H9 (cell line): ENCODE results near the gene R3HDM2. TPM values are rescaled to one million over a fixed set of nuclear protein-coding genes. Genes with fewer than 3 reads are reported as not detected.

ENCODE experiments used
- DNase-seq: peaks from one replicate; pipeline ENCODE4 v3.0.0-alpha.2; 2017
- H2AFZ ChIP-seq: one replicate; pipeline ENCODE4 v1.6.1; 2013; ENCODE audit warnings: mild to moderate bottlenecking, low read length, control low read depth, moderate library complexity
- H2AK5ac ChIP-seq: 2 replicates; pipeline ENCODE4 v1.6.1; 2013; ENCODE audit warnings: low read length, control low read depth, mixed read lengths; ENCODE audit not compliant: insufficient read length
- H2BK120ac ChIP-seq: one replicate; pipeline ENCODE4 v1.6.1; 2013; ENCODE audit warnings: low read depth, mild to moderate bottlenecking, low read length, control low read depth, inconsistent platforms; ENCODE audit not compliant: poor library complexity, severe bottlenecking
- H2BK12ac ChIP-seq: 2 replicates; pipeline ENCODE4 v1.6.1; 2013; ENCODE audit warnings: low read length, control low read depth, mixed read lengths, low read depth; ENCODE audit not compliant: insufficient read length
- H2BK15ac ChIP-seq: 2 replicates; pipeline ENCODE4 v1.6.1; 2013; ENCODE audit warnings: low read depth, low read length, control low read depth
- H2BK20ac ChIP-seq: one replicate; pipeline ENCODE4 v1.6.1; 2013; ENCODE audit warnings: low read depth, mild to moderate bottlenecking, low read length, control low read depth, inconsistent platforms; ENCODE audit not compliant: poor library complexity, severe bottlenecking
- H2BK5ac ChIP-seq: 2 replicates; pipeline ENCODE4 v1.6.1; 2013; ENCODE audit warnings: low read length, control low read depth, mixed read lengths; ENCODE audit not compliant: insufficient read length
- H3K14ac ChIP-seq: 2 replicates; pipeline ENCODE4 v1.6.1; 2013; ENCODE audit warnings: low read length, control low read depth; ENCODE audit not compliant: insufficient read depth
- H3K18ac ChIP-seq: 2 replicates; pipeline ENCODE4 v1.6.1; 2013; ENCODE audit warnings: low read depth, mild to moderate bottlenecking, mixed read lengths, low read length, control low read depth; ENCODE audit not compliant: insufficient read length
- H3K23ac ChIP-seq: 2 replicates; pipeline ENCODE4 v1.6.1; 2013; ENCODE audit warnings: low read length, control low read depth, mixed read lengths, low read depth; ENCODE audit not compliant: insufficient read length
- H3K23me2 ChIP-seq: 2 replicates; pipeline ENCODE4 v1.6.1; 2013; ENCODE audit warnings: low read depth, mild to moderate bottlenecking, mixed read lengths, low read length, control low read depth; ENCODE audit not compliant: insufficient read length, poor library complexity, severe bottlenecking
- H3K27ac ChIP-seq: 2 replicates; pipeline ENCODE4 v1.5.1; 2013; ENCODE audit warnings: low read length, control low read depth, mixed read lengths, low read depth; ENCODE audit not compliant: insufficient read length
- H3K27me3 ChIP-seq: 2 replicates; pipeline ENCODE4 v1.6.1; 2013; ENCODE audit warnings: low read length, control low read depth, inconsistent platforms; ENCODE audit not compliant: insufficient read depth
- H3K4ac ChIP-seq: 2 replicates; pipeline ENCODE4 v1.6.1; 2013; ENCODE audit warnings: low read depth, mild to moderate bottlenecking, control low read depth, inconsistent platforms, low read length, moderate library complexity
- H3K4me1 ChIP-seq: 2 replicates; pipeline ENCODE4 v1.6.1; 2013; ENCODE audit warnings: low read length, control low read depth, inconsistent platforms; ENCODE audit not compliant: insufficient read depth
- H3K4me2 ChIP-seq: 2 replicates; pipeline ENCODE4 v1.6.1; 2013; ENCODE audit warnings: low read length, control low read depth, mixed read lengths; ENCODE audit not compliant: insufficient read length, insufficient read depth
- H3K56ac ChIP-seq: 2 replicates; pipeline ENCODE4 v1.6.1; 2013; ENCODE audit warnings: low read depth, mild to moderate bottlenecking, mixed read lengths, low read length, control low read depth; ENCODE audit not compliant: insufficient read length
- H3K79me1 ChIP-seq: 2 replicates; pipeline ENCODE4 v1.6.1; 2013; ENCODE audit warnings: low read depth, mild to moderate bottlenecking, moderate library complexity, low read length, control low read depth, inconsistent platforms; ENCODE audit not compliant: insufficient read depth, poor library complexity, severe bottlenecking
- H3K79me2 ChIP-seq: 2 replicates; pipeline ENCODE4 v1.6.1; 2013; ENCODE audit warnings: low read length, control low read depth, inconsistent platforms; ENCODE audit not compliant: insufficient read depth
- H3K9ac ChIP-seq: 2 replicates; pipeline ENCODE4 v1.6.1; 2013; ENCODE audit warnings: low read length, control low read depth, mixed read lengths; ENCODE audit not compliant: insufficient read length; ENCODE audit errors: extremely low read depth
- H3K9me3 ChIP-seq: one replicate; pipeline ENCODE4 v1.6.1; 2013; ENCODE audit warnings: low read depth, low read length, inconsistent platforms; ENCODE audit not compliant: control insufficient read depth
- H3T11ph ChIP-seq: one replicate; pipeline ENCODE4 v1.6.1; 2013; ENCODE audit warnings: mild to moderate bottlenecking, low read length, control low read depth, inconsistent platforms
- H4K20me1 ChIP-seq: one replicate; pipeline ENCODE4 v1.6.1; 2013; ENCODE audit not compliant: control insufficient read depth, insufficient read length, insufficient read depth
- H4K5ac ChIP-seq: 2 replicates; pipeline ENCODE4 v1.6.1; 2013; ENCODE audit warnings: low read depth, mild to moderate bottlenecking, mixed read lengths, low read length, control low read depth; ENCODE audit not compliant: insufficient read length
- H4K8ac ChIP-seq: replicated peaks from 2 replicates; pipeline ENCODE4 v1.6.1; 2013; ENCODE audit warnings: low read length, control low read depth, mixed read lengths, low read depth; ENCODE audit not compliant: insufficient read length
- H4K91ac ChIP-seq: 2 replicates; pipeline ENCODE4 v1.6.1; 2013; ENCODE audit warnings: low read depth, mild to moderate bottlenecking, moderate library complexity, mixed read lengths, low read length, control low read depth; ENCODE audit not compliant: insufficient read length
- H3K27ac Mint-ChIP-seq, 3 experiments: 2 replicates in 2 of 3; 3 replicates in 1 of 3; pipeline ENCODE4 v1.8.0; 2020 to 2021; ENCODE audit warnings: mixed read lengths in 3 of 3, mild to moderate bottlenecking in 1 of 3, moderate library complexity in 1 of 3
- H3K27me3 Mint-ChIP-seq: 2 replicates; pipeline ENCODE4 v1.8.0; 2021; ENCODE audit warnings: low read depth, mild to moderate bottlenecking, moderate library complexity, mixed read lengths
- H3K36me3 Mint-ChIP-seq, 3 experiments: 2 replicates in 2 of 3; 3 replicates in 1 of 3; pipeline ENCODE4 v1.8.0; 2020 to 2021; ENCODE audit warnings: low read depth in 3 of 3, mixed read lengths in 3 of 3; ENCODE audit not compliant: insufficient read depth in 1 of 3
- H3K4me1 Mint-ChIP-seq, 2 experiments: 2 replicates each; pipeline ENCODE4 v1.8.0; 2020; ENCODE audit warnings: mixed read lengths in 2 of 2
- H3K4me3 Mint-ChIP-seq, 2 experiments: 2 replicates in 1 of 2; 3 replicates in 1 of 2; pipeline ENCODE4 v1.8.0; 2020 to 2021; ENCODE audit warnings: mild to moderate bottlenecking in 2 of 2, mixed read lengths in 2 of 2, moderate library complexity in 1 of 2
- H3K9me3 Mint-ChIP-seq, 2 experiments: 2 replicates in 1 of 2; 3 replicates in 1 of 2; pipeline ENCODE4 v1.8.0; 2020; ENCODE audit warnings: mild to moderate bottlenecking in 2 of 2, mixed read lengths in 2 of 2, moderate library complexity in 1 of 2
- CTCF ChIP-seq: fragments of 200-600 bp; sonication (generic); conservative IDR thresholded peaks from 3 replicates; pipeline ENCODE4 v1.8.0; 2021; ENCODE audit warnings: antibody characterized with exemption, mild to moderate bottlenecking
- WGBS: extraction: QIAGEN DNeasy Blood & Tissue Kit; methylation state at CpG from one replicate; pipeline ENCODE4 v1.1.7; 2013; ENCODE audit warnings: missing lambda C conversion rate, low lambda C conversion rate, mixed read lengths; ENCODE audit not compliant: insufficient read length; ENCODE audit errors: extremely low coverage; 5-methylcytosine and 5-hydroxymethylcytosine counted together
- total RNA-seq: library from RNA; stranded (reverse); gene quantifications from 2 replicates; pipeline ENCODE4 v1.2.1, GENCODE V29; 2021

Gene R3HDM2
- total RNA-seq, 1 experiment from 2014 or later: 43.9 TPM

DNA sequence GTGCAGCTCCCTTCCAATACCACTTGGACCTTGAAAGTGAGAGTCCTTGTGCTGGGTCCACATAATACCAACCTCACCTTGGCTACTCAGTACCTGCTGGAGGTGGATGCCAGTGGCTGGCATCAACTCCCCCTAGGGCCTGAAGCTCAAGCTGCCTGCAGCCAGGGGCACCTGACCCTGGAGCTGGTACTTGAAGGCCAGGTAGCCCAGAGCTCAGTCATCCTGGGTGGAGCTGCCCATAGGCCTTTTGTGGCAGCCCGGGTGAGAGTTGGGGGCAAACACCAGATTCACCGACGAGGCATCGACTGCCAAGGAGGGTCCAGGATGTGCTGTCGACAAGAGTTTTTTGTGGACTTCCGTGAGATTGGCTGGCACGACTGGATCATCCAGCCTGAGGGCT is 18.5 kb upstream of the R3HDM2 start:
- Histone ChIP-seq H3K9me3 (no peaks in the 10 kb centered on the region), H4K8ac (no peak overlapping the region), H2BK12ac (no peak overlapping the region), H3K4me2 (no peak overlapping the region), H2BK20ac (no peak overlapping the region), H3K79me2 (no peaks in the 10 kb centered on the region), H3K27ac (no peak overlapping the region), H3K9ac (no peak overlapping the region), H3K4me1 (no peaks in the 10 kb centered on the region; the same call in 1 of the 2 replicates), H4K5ac (no peak overlapping the region), H2BK15ac (no peak overlapping the region), H3K79me1 (no peaks in the 10 kb centered on the region), H2AK5ac (no peak overlapping the region), H3T11ph (no peak overlapping the region), H3K14ac (no peak overlapping the region), H3K4ac (no peak overlapping the region), H3K23ac (no peak overlapping the region), H3K27me3 (no peaks in the 10 kb centered on the region), H4K20me1 (no peaks in the 10 kb centered on the region), H3K56ac (no peak overlapping the region), H2AFZ (no peak overlapping the region), H2BK5ac (no peak overlapping the region), H2BK120ac (no peak overlapping the region), H3K18ac (no peak overlapping the region), H4K91ac (no peak overlapping the region), H3K23me2 (no peaks in the 10 kb centered on the region)
- no peak for TF ChIP-seq CTCF
- DNase-seq: no peak
- H3K4me3 Mint-ChIP-seq: no peak overlapping the region
- WGBS: no CpG with 5 or more reads among the region's 7 CpGs
- no peaks in the 10 kb centered on the region; the same call in 1 of the 2 replicates for H3K27me3 Mint-ChIP-seq
- H3K4me1 Mint-ChIP-seq: peaks cover 12 to 20% of the 10 kb centered on the region in 2 experiments
- no peak overlapping the region for H3K27ac Mint-ChIP-seq
- H3K9me3 Mint-ChIP-seq: no peaks in the 10 kb centered on the region
- peaks cover 0 to 2% (median 0%) of the 10 kb centered on the region in 3 experiments; a peak in 1 of 7 replicates for H3K36me3 Mint-ChIP-seq
